ENCODE data around the gene SPNS2.

DNA sequence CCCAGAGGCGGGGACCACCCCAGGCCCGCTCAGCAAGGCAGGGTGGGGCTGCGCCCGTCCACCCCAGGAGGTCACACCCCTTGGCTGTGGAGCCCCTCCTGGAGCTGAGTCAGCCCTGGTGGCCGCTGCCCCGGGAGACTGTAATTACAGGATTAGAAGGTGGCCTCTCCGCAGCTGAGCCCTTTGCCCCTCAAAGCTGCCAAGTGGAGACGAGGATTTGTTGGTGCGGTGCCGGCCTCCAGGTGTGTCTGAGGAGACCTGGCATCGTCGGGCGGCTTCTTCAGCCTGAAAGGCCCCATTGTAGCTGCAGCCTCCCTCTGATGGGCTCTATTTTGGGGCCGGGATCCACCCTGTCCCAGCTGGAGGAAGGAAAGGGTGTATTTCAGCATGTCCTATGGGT lies 22.7 kb upstream of the SPNS2 start:
- TF ChIP-seq CTCF (IDR thresholded peaks at IDR 0.05) (no peak), POLR2A (IDR thresholded peaks at IDR 0.05) (no peak)

All from body of pancreas (tissue), 4 donors.